Smooth muscle cell (in vitro differentiated cells): Measurements from ENCODE around the gene TSHZ1. TPM values are rescaled to one million over a fixed set of nuclear protein-coding genes. Genes with fewer than 3 reads are reported as not detected.

Source experiments
- DNase-seq: peaks from one replicate; lab custom pipeline; 2025; ENCODE audit not compliant: unreplicated experiment; lab: John Stamatoyannopoulos, UW
- H2AFZ ChIP-seq: fragments of 200-600 bp; sonication (generic); 2 replicates; pipeline ENCODE4 v1.6.0; 2016; ENCODE audit warnings: antibody characterized with exemption, low read depth, mild to moderate bottlenecking
- H3F3A ChIP-seq: fragments of 200-600 bp; sonication (generic); 2 replicates; pipeline ENCODE4 v1.6.0; 2017; ENCODE audit warnings: antibody characterized with exemption, low read depth
- H3K27ac ChIP-seq: fragments of 200-600 bp; sonication (generic); 2 replicates; pipeline ENCODE4 v1.5.1; 2016; ENCODE audit warnings: low read depth, mild to moderate bottlenecking
- H3K27me3 ChIP-seq: fragments of 200-600 bp; sonication (generic); 2 replicates; pipeline ENCODE4 v1.6.1; 2016; ENCODE audit warnings: low read depth, mild to moderate bottlenecking
- H3K36me3 ChIP-seq: fragments of 200-600 bp; sonication (generic); 2 replicates; pipeline ENCODE4 v1.5.1; 2016; ENCODE audit warnings: low read depth
- H3K4me1 ChIP-seq: fragments of 200-600 bp; sonication (generic); 2 replicates; pipeline ENCODE4 v1.5.1; 2016; ENCODE audit warnings: low read depth
- H3K4me2 ChIP-seq: fragments of 200-600 bp; sonication (generic); 2 replicates; pipeline ENCODE4 v1.6.0; 2016; ENCODE audit warnings: mild to moderate bottlenecking
- H3K4me3 ChIP-seq: fragments of 200-600 bp; sonication (generic); 2 replicates; pipeline ENCODE4 v1.5.1; 2016; ENCODE audit warnings: mild to moderate bottlenecking
- H3K79me2 ChIP-seq: fragments of 200-600 bp; sonication (generic); 2 replicates; pipeline ENCODE4 v1.6.0; 2016; ENCODE audit warnings: low read depth, mild to moderate bottlenecking
- H3K9ac ChIP-seq: fragments of 200-600 bp; sonication (generic); 2 replicates; pipeline ENCODE4 v1.6.0; 2016; ENCODE audit warnings: low read depth
- H3K9me3 ChIP-seq: fragments of 200-600 bp; sonication (generic); replicated peaks from 2 replicates; pipeline ENCODE4 v1.5.1; 2016; ENCODE audit warnings: low read depth
- H4K20me1 ChIP-seq: fragments of 200-600 bp; sonication (generic); 2 replicates; pipeline ENCODE4 v1.6.0; 2016; ENCODE audit warnings: low read depth
- WGBS: methylation state at CpG from one replicate; pipeline ENCODE4 v1.1.7; 2016; ENCODE audit warnings: low lambda C conversion rate; 5-methylcytosine and 5-hydroxymethylcytosine counted together
- polyA plus RNA-seq: library from polyadenylated mRNA; unstranded; fragments of >200 nt; fragmentation: Nextera tagmentation; extraction: Ambion mirVana; gene quantifications from 2 replicates; pipeline ENCODE4 v1.2.1, GENCODE V29; 2016
- total RNA-seq: library from RNA; depleted of rRNA; stranded (reverse); fragments of >200 nt; gene quantifications from 2 replicates; pipeline ENCODE4 v1.2.3, GENCODE V29; 2014
- TF ChIP-seq, protein P1 (sequence below): fragments of 200-600 bp; sonication (generic); IDR thresholded peaks from 2 replicates; pipeline ENCODE4 v1.5.1; 2017; ENCODE audit warnings: borderline replicate concordance, mild to moderate bottlenecking, antibody characterized with exemption; ENCODE audit not compliant: insufficient read depth, poor library complexity, severe bottlenecking

The TSHZ1 gene
- total and polyA plus RNA-seq, 2 experiments from 2014 or later, result 21.3 to 26.1 TPM

DNA sequence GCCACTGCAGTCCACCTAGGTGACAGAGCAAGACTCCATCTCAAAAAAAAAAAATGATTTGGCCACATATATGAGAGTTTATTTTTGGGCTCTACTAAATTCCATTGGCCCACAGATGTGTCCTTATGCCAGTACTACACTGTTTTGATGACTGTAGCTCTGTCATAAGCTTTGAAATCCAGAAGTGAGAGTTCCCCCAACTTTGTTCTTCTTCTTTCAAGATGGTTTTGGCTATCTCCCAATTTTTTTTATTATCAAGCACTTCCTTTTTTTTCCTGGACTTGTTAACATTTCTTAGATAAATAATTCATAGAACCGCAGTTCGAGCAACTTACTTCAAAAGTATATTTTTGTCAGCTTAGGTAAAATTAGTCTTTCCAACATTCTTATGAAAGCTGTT, 96.9 kb downstream of the TSHZ1 start:
- H3K79me2 ChIP-seq, result no peaks in the 10 kb centered on the region
- no peaks in the 10 kb centered on the region for H4K20me1 ChIP-seq
- H3K4me3 ChIP-seq, result no peak overlapping the region
- no peak overlapping the region for H3K27ac ChIP-seq
- H3K27me3 ChIP-seq, result no peaks in the 10 kb centered on the region
- 97% methylated on average over 2 of the region's 2 CpGs for WGBS
- H3F3A ChIP-seq, result no peaks in the 10 kb centered on the region
- no peak overlapping the region for H3K9ac ChIP-seq
- H3K4me2 ChIP-seq, result no peak overlapping the region
- TF ChIP-seq, protein P1, sequence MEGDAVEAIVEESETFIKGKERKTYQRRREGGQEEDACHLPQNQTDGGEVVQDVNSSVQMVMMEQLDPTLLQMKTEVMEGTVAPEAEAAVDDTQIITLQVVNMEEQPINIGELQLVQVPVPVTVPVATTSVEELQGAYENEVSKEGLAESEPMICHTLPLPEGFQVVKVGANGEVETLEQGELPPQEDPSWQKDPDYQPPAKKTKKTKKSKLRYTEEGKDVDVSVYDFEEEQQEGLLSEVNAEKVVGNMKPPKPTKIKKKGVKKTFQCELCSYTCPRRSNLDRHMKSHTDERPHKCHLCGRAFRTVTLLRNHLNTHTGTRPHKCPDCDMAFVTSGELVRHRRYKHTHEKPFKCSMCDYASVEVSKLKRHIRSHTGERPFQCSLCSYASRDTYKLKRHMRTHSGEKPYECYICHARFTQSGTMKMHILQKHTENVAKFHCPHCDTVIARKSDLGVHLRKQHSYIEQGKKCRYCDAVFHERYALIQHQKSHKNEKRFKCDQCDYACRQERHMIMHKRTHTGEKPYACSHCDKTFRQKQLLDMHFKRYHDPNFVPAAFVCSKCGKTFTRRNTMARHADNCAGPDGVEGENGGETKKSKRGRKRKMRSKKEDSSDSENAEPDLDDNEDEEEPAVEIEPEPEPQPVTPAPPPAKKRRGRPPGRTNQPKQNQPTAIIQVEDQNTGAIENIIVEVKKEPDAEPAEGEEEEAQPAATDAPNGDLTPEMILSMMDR, result no peak
- DNase-seq, result no peak
- no peaks in the 10 kb centered on the region for H3K36me3 ChIP-seq
- H2AFZ ChIP-seq, result no peak overlapping the region
- H3K4me1 ChIP-seq, result no peaks in the 10 kb centered on the region
- H3K9me3 ChIP-seq, result no peaks in the 10 kb centered on the region

DNA sequence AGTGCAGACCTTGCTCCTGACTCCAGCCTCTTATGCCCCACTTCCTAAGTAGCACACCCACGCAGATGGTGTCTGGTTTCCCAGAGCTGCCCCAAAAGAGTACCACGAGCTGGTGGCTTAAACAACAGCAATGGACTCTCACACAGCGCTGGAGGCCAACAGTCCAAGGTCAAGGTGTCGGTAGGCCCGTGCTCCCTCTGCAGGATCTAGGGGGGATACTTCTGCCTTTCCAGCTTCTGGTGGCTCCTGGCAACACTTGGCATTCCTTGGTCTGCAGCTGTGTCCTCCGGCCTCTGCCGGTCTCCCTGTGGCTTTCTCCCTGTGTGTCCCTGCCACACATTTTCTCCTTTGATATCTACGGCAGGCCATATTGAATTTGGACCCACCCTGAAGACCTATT, 99.0 kb downstream of the TSHZ1 start:
- H3F3A ChIP-seq, result no peaks in the 10 kb centered on the region
- H2AFZ ChIP-seq, result no peak overlapping the region
- no peak overlapping the region for H3K27ac ChIP-seq
- H3K27me3 ChIP-seq, result no peaks in the 10 kb centered on the region
- no peak for DNase-seq
- H3K9me3 ChIP-seq, result no peaks in the 10 kb centered on the region
- no peaks in the 10 kb centered on the region for H3K79me2 ChIP-seq
- no peak overlapping the region for H3K4me3 ChIP-seq
- no peaks in the 10 kb centered on the region for H3K4me1 ChIP-seq
- no peaks in the 10 kb centered on the region for H4K20me1 ChIP-seq
- TF ChIP-seq, protein P1, result no peak
- no peaks in the 10 kb centered on the region for H3K36me3 ChIP-seq
- no peak overlapping the region for H3K9ac ChIP-seq
- WGBS, result 79% methylated on average over 8 of the region's 8 CpGs
- H3K4me2 ChIP-seq, result no peak overlapping the region

DNA sequence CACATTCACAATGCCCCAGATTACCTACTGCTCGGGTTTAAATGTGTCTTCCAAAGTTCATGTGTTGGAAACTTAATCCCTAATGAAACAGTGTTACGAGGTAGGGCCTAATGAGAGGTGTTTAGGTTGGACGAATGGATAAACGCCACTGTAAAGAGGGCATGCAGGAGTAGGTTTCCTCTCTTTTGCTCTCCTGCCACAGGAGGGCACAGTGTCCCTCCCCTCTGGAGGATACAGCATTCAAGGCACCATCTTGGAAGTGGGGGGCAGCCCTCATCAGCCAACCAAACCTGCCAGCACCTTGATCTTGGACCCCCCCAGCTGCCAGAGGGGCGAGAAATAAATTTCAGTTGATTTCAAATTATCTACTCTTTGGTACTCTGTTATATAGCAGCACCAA, 103.5 kb downstream of the TSHZ1 start:
- H3K4me2 ChIP-seq, result no peak overlapping the region
- 89% methylated on average over 5 of the region's 5 CpGs for WGBS
- H4K20me1 ChIP-seq, result no peaks in the 10 kb centered on the region
- no peak overlapping the region for H2AFZ ChIP-seq
- no peaks in the 10 kb centered on the region for H3K36me3 ChIP-seq
- H3K79me2 ChIP-seq, result no peaks in the 10 kb centered on the region
- TF ChIP-seq, protein P1, result no peak
- H3F3A ChIP-seq, result no peaks in the 10 kb centered on the region
- H3K27me3 ChIP-seq, result no peaks in the 10 kb centered on the region
- no peaks in the 10 kb centered on the region for H3K4me1 ChIP-seq
- no peak overlapping the region for H3K4me3 ChIP-seq
- no peak overlapping the region for H3K9ac ChIP-seq
- H3K27ac ChIP-seq, result no peak overlapping the region
- H3K9me3 ChIP-seq, result no peaks in the 10 kb centered on the region
- DNase-seq, result no peak

DNA sequence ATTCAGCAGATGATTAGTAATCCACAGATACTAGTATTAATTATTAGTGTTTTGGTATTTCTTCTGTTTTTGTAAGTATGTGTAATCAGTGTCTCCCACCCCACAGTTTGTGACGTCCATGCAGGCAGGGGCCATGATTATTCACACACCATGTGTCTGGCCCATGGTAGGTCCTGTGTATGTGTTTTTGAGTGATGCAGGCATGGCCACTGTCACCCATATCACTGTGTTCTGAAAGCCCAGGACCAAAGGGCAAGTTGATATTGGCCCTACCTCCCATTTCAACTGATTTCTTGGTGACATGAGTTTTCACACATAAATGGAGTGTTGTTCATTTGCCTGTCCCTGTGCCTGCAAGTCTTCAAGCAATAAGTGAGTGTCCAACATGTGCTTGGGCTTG, 104.0 kb downstream of the TSHZ1 start:
- TF ChIP-seq, protein P1, result no peak
- no peaks in the 10 kb centered on the region for H3K4me1 ChIP-seq
- no peaks in the 10 kb centered on the region for H4K20me1 ChIP-seq
- WGBS, result 97% methylated on average over 1 of the region's 1 CpG
- no peak overlapping the region for H3K4me2 ChIP-seq
- no peaks in the 10 kb centered on the region for H3K36me3 ChIP-seq
- H3K9me3 ChIP-seq, result no peaks in the 10 kb centered on the region
- H3F3A ChIP-seq, result no peaks in the 10 kb centered on the region
- no peak overlapping the region for H2AFZ ChIP-seq
- H3K9ac ChIP-seq, result no peak overlapping the region
- H3K27me3 ChIP-seq, result no peaks in the 10 kb centered on the region
- no peak for DNase-seq
- no peak overlapping the region for H3K4me3 ChIP-seq
- H3K27ac ChIP-seq, result no peak overlapping the region
- H3K79me2 ChIP-seq, result no peaks in the 10 kb centered on the region
